ENCODE data around the gene CBL. TPM values are rescaled to one million over a fixed set of nuclear protein-coding genes. Genes with fewer than 3 reads are reported as not detected.
A peak's percentile ranks its signal among the peaks of the same experiment; 100 is the strongest.

The CBL gene
- total RNA-seq, 2 experiments from 2014 or later, result 25.3 to 25.7 TPM

GRCh38 chr11:119285431-119285830 is 79.3 kb downstream of the CBL start:
- H3K4me3 Mint-ChIP-seq, result no peak overlapping the region
- H3K4me1 Mint-ChIP-seq (ENCODE audit: low read depth), result peaks cover 16% of the 10 kb centered on the region
- H3K27me3 Mint-ChIP-seq (ENCODE audit: low read depth), result no peaks in the 10 kb centered on the region
- H3K27ac Mint-ChIP-seq, result no peak overlapping the region
- intact Hi-C loops (cut with micrococcal nuclease), result loop anchor here (2.0 kb wide), 1 partner anchor 37 kb away; no protein-coding TSS in a partner anchor
- H3K36me3 Mint-ChIP-seq (ENCODE audit: low read depth), result peaks cover 8% of the 10 kb centered on the region
- DNase-seq, result no peak
- CTCF ChIA-PET, result interaction anchor here (0.7 to 5.1 kb wide), 11 partner anchors 9 to 179 kb away, joined by 3 to 63 read pairs (median 5); partner anchors contain the start of genes CBL and NLRX1
- H3K9me3 Mint-ChIP-seq, result no peaks in the 10 kb centered on the region

DNA sequence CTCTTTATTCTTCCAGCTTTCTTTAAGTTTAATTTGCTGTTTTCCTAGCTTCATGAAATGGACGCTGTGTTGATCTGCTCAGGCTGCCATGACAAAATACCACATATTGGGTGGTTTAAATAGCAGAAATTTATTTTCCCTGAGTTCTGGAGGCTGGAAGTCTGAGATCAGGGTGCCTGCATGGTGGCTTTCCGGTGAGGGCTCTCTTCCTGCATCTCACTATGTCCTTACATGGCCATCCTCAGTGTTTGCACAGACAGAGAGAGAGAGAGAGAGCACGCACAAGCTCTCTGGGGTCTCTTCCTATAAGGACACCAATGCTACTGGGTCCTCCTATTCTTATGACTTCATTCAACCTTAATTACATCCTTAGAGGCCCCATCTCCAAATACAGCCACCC is 82.1 kb downstream of the CBL start:
- peaks cover 2% of the 10 kb centered on the region for H3K9me3 Mint-ChIP-seq
- intact Hi-C loops (cut with micrococcal nuclease), result no loop called here
- DNase-seq, result no peak
- no peaks in the 10 kb centered on the region for H3K27me3 Mint-ChIP-seq (ENCODE audit: low read depth)
- CTCF ChIA-PET, result interaction anchor here (1.8 kb wide), 1 partner anchor 35 kb away, joined by 4 read pairs; no protein-coding TSS in a partner anchor
- peaks cover 4% of the 10 kb centered on the region for H3K4me1 Mint-ChIP-seq (ENCODE audit: low read depth)
- no peak overlapping the region for H3K4me3 Mint-ChIP-seq
- peaks cover 15% of the 10 kb centered on the region for H3K36me3 Mint-ChIP-seq (ENCODE audit: low read depth)
- no peak overlapping the region for H3K27ac Mint-ChIP-seq

- peaks cover 14% of the 10 kb centered on the region for H3K36me3 Mint-ChIP-seq (ENCODE audit: low read depth)
- no peaks in the 10 kb centered on the region for H3K4me1 Mint-ChIP-seq (ENCODE audit: low read depth)
- peaks cover 2% of the 10 kb centered on the region for H3K9me3 Mint-ChIP-seq
- no peak overlapping the region for H3K4me3 Mint-ChIP-seq
- no peaks in the 10 kb centered on the region for H3K27me3 Mint-ChIP-seq (ENCODE audit: low read depth)
- intact Hi-C loops (cut with micrococcal nuclease), result no loop called here
- CTCF ChIA-PET, result interaction anchor here (0.8 to 1.5 kb wide), 4 partner anchors 8 to 47 kb away, joined by 3 to 6 read pairs (median 4); no protein-coding TSS in a partner anchor
- no peak overlapping the region for H3K27ac Mint-ChIP-seq
- no peak for DNase-seq
These were observed 84.9 kb downstream of the CBL start for GRCh38 chr11:119290894-119291497.

- Mint-ChIP-seq H3K4me1 (ENCODE audit: low read depth) (no peaks in the 10 kb centered on the region), H3K27ac (no peak overlapping the region), H3K27me3 (ENCODE audit: low read depth) (no peaks in the 10 kb centered on the region), H3K36me3 (ENCODE audit: low read depth) (peaks cover 22% of the 10 kb centered on the region), H3K4me3 (no peak overlapping the region), H3K9me3 (peaks cover 2% of the 10 kb centered on the region)
- CTCF ChIA-PET, result interaction anchor here (2.4 kb wide), 1 partner anchor 30 kb away, joined by 9 read pairs; no protein-coding TSS in a partner anchor
- no peak for DNase-seq
- intact Hi-C loops (cut with micrococcal nuclease), result no loop called here
These were observed 87.3 kb downstream of the CBL start for GRCh38 chr11:119293461-119293860.

DNA sequence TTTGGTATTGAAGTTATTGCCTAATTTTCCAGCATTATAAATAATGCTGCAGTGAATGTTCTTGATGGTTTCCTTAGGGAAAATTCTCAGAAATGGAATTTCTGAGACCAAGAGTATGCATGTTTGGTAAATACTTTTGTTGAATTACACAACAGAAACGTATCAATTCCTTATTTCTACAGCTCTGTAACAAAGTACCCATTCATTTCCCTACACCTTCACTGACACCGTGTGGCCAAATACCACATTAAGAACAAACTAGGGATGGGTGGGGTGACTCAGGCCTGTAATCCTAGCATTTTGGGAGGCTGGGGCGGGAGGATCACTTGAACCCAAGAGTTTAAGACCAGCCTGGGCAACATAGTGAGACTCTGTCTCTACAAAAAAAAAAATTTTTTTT is 89.0 kb downstream of the CBL start:
- no peak overlapping the region for H3K4me3 Mint-ChIP-seq
- no peak for DNase-seq
- H3K27me3 Mint-ChIP-seq (ENCODE audit: low read depth), result no peaks in the 10 kb centered on the region
- CTCF ChIA-PET, result no interaction called here
- no peak overlapping the region for H3K27ac Mint-ChIP-seq
- peaks cover 21% of the 10 kb centered on the region for H3K36me3 Mint-ChIP-seq (ENCODE audit: low read depth)
- intact Hi-C loops (cut with micrococcal nuclease), result no loop called here
- no peaks in the 10 kb centered on the region for H3K4me1 Mint-ChIP-seq (ENCODE audit: low read depth)
- H3K9me3 Mint-ChIP-seq, result peaks cover 2% of the 10 kb centered on the region

GRCh38 chr11:119297938-119298337 is 91.8 kb downstream of the CBL start:
- Mint-ChIP-seq H3K27ac (no peak overlapping the region), H3K27me3 (ENCODE audit: low read depth) (no peaks in the 10 kb centered on the region), H3K36me3 (ENCODE audit: low read depth) (peaks cover 19% of the 10 kb centered on the region), H3K9me3 (no peaks in the 10 kb centered on the region), H3K4me1 (ENCODE audit: low read depth) (no peaks in the 10 kb centered on the region), H3K4me3 (no peak overlapping the region)
- intact Hi-C loops (cut with micrococcal nuclease), result no loop called here
- no peak for DNase-seq
- CTCF ChIA-PET, result interaction anchor here (1.6 kb wide), 1 partner anchor 26 kb away, joined by 6 read pairs; no protein-coding TSS in a partner anchor

DNA sequence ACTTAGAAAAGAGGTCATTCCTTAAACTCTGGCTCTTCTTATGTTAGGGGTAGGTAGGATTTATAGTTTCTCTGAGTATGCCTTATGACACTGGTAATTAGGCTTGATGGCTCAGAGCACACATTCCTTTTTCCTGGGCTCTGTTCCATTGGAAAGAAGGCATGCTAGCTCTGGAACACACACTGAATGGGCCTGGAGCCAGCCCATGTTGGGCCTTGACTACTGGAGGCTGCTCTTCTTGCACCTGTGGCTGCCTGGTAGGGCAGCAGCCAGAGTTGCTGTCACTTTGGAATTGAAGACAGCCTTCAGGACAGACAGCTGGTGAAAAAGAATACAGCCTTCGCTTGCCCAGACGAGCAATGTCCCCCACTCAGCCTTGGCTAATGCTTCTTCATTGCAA is 92.6 kb downstream of the CBL start:
- intact Hi-C loops (cut with micrococcal nuclease), result no loop called here
- H3K9me3 Mint-ChIP-seq, result no peaks in the 10 kb centered on the region
- no peak overlapping the region for H3K4me3 Mint-ChIP-seq
- CTCF ChIA-PET, result interaction anchor here (0.7 kb wide), 1 partner anchor 39 kb away, joined by 3 read pairs; no protein-coding TSS in a partner anchor
- peaks cover 26% of the 10 kb centered on the region for H3K36me3 Mint-ChIP-seq (ENCODE audit: low read depth)
- H3K27ac Mint-ChIP-seq, result no peak overlapping the region
- H3K4me1 Mint-ChIP-seq (ENCODE audit: low read depth), result no peaks in the 10 kb centered on the region
- DNase-seq, result no peak
- H3K27me3 Mint-ChIP-seq (ENCODE audit: low read depth), result no peaks in the 10 kb centered on the region

- intact Hi-C loops (cut with micrococcal nuclease), result no loop called here
- peaks cover 3% of the 10 kb centered on the region for H3K4me1 Mint-ChIP-seq (ENCODE audit: low read depth)
- H3K4me3 Mint-ChIP-seq, result no peak overlapping the region
- no peak overlapping the region for H3K27ac Mint-ChIP-seq
- DNase-seq, result no peak
- no peaks in the 10 kb centered on the region for H3K9me3 Mint-ChIP-seq
- CTCF ChIA-PET, result interaction anchor here (0.7 kb wide), 1 partner anchor 40 kb away, joined by 3 read pairs; no protein-coding TSS in a partner anchor
- H3K27me3 Mint-ChIP-seq (ENCODE audit: low read depth), result no peaks in the 10 kb centered on the region
- H3K36me3 Mint-ChIP-seq (ENCODE audit: low read depth), result peaks cover 28% of the 10 kb centered on the region
These were observed 93.3 kb downstream of the CBL start for GRCh38 chr11:119299416-119299815.

- Mint-ChIP-seq H3K27ac (no peak overlapping the region), H3K4me1 (ENCODE audit: low read depth) (peaks cover 10% of the 10 kb centered on the region), H3K9me3 (no peaks in the 10 kb centered on the region), H3K36me3 (ENCODE audit: low read depth) (peaks cover 28% of the 10 kb centered on the region), H3K4me3 (no peak overlapping the region), H3K27me3 (ENCODE audit: low read depth) (no peaks in the 10 kb centered on the region)
- CTCF ChIA-PET, result interaction anchor here (0.6 to 1.1 kb wide), 3 partner anchors 22 to 136 kb away, joined by 3 to 4 read pairs (median 3); no protein-coding TSS in a partner anchor
- intact Hi-C loops (cut with micrococcal nuclease), result no loop called here
- no peak for DNase-seq
These were observed 94.2 kb downstream of the CBL start for GRCh38 chr11:119300198-119300964.

DNA sequence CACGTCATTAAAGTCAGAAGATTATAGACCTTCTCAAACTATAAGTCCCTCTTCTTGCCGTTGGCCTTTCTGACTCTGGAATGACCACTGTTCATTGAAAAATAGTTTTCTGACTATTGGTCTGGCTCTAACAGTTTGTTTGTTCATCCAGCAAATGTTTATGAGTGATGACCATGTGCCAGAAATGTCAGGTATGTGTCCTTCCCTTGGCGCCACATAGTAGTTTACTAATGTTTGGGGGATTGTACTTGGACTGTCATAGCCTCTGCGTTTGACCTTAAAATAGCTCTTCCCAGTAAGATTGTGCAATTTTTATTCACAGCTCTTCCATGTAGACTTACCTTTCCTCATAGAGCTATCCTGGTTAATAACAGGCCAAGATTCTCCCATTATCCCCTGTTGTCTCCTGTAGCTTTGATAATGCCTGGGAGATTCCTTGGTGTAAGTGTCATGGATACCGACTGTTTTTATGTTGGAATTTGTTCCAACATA is 97.1 kb downstream of the CBL start:
- Mint-ChIP-seq H3K27ac (no peak overlapping the region), H3K4me3 (no peak overlapping the region), H3K4me1 (ENCODE audit: low read depth) (peaks cover 30% of the 10 kb centered on the region), H3K9me3 (no peaks in the 10 kb centered on the region), H3K36me3 (ENCODE audit: low read depth) (peaks cover 20% of the 10 kb centered on the region), H3K27me3 (ENCODE audit: low read depth) (no peaks in the 10 kb centered on the region)
- intact Hi-C loops (cut with micrococcal nuclease), result no loop called here
- CTCF ChIA-PET, result interaction anchor here (0.5 to 2.0 kb wide), 6 partner anchors 19 to 98 kb away, joined by 3 to 8 read pairs (median 4); partner anchors contain the start of gene CBL
- DNase-seq, result no peak

DNA sequence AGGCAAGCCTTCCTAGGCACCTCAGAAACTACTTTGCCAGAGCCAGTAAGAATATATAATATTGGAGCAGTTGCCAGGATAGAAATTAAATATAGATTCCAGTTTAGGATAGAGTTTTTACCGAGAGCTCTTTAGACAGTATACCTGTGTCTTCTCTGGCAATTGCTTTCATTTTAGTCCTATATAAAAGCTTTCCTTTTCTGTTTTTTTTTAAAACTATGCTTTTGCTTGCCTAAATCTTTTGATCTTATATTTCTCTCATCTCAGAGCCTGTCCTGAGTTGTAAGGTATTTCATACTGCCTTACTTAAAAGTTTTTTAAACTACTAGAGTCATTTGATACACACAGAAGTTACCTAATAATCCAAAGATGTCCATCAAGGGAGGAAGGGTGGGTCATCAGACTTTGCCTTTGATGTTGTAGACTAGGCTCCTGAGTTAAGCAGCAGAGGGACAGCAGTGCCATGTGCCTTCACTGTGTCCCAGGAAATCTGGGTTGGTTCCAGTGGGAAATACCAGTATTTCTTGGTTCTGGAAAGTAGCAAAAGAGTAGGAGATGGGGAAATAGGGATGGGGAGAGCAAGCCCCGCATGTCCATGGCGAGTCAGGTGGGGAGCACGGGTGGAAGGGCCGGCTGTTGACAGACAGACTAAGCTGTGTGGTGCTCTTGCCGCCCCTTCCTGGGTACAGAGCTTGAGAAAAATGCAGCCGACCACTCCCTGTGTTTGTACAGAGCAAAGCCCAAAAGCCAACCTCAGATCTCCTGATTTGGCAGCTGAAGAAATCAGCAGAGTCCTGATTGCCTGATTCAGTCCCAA is 99.6 kb downstream of the CBL start:
- intact Hi-C loops (cut with micrococcal nuclease), result loop anchor here (1.0 to 2.0 kb wide), 4 partner anchors 16 to 43 kb away; partner anchors contain the start of gene RNF26
- DNase-seq, result no peak
- H3K36me3 Mint-ChIP-seq (ENCODE audit: low read depth), result peaks cover 19% of the 10 kb centered on the region
- peak overlapping the region; percentile 60 for H3K4me3 Mint-ChIP-seq
- peak overlapping the region; percentile 93 for H3K27ac Mint-ChIP-seq
- CTCF ChIA-PET, result interaction anchor here (0.6 to 6.2 kb wide), 8 partner anchors 11 to 169 kb away, joined by 3 to 46 read pairs (median 4); partner anchors contain the start of gene MCAM
- H3K27me3 Mint-ChIP-seq (ENCODE audit: low read depth), result no peaks in the 10 kb centered on the region
- peaks cover 32% of the 10 kb centered on the region for H3K4me1 Mint-ChIP-seq (ENCODE audit: low read depth)
- H3K9me3 Mint-ChIP-seq, result no peaks in the 10 kb centered on the region

Measured in activated naive CD4-positive, alpha-beta T cell treated with anti-CD3 and anti-CD28 coated beads for 36 hours (primary cell).